K562 (cell line): ENCODE data around the gene TBC1D1. TPM values are rescaled to one million over a fixed set of nuclear protein-coding genes. Genes with fewer than 3 reads are reported as not detected.

Experiments used
- ATAC-seq: fragments of 200-7000 bp; cut with Tn5 transposase; 3 replicates; pipeline ENCODE4 v1.9.1; 2020; ENCODE audit warnings: moderate library complexity
- BruUV-seq: library from RNA; stranded (reverse); fragments of 400-500 nt; replicated peaks from 2 replicates; lab custom pipeline; 2021; lab: Mats Ljungman, UMichigan
- CTCF ChIA-PET: fragments of 300-600 bp; formaldehyde crosslinking; extraction: SDS; loops from one replicate; lab custom pipeline; 2021; ENCODE audit warnings: low intra/inter-chr PET ratio; lab: Yijun Ruan, JAX
- POLR2A ChIA-PET: fragments of 300-600, 350-650 bp; sonication (Branson Sonifier 250); formaldehyde crosslinking; extraction: SDS; loops from one replicate; lab custom pipeline; 2021; ENCODE audit warnings: antibody characterized with exemption, inconsistent platforms; lab: Yijun Ruan, JAX
- DNase-seq, 4 experiments: peaks; one replicate each; pipeline versions ENCODE4 v3.0.0 to v3.0.0-alpha.2; 2011 to 2018; ENCODE audit warnings: low spot score in 3 of 4, mixed read lengths in 3 of 4; ENCODE audit errors: extremely low read depth in 1 of 4
- FAIRE-seq: peaks from 2 replicates; lab custom pipeline; 2011; peaks lifted over from hg19 to GRCh38; lab: Jason Lieb, UNC
- H2AFZ ChIP-seq: 2 replicates; pipeline ENCODE4 v1.6.0; 2011; ENCODE audit warnings: low read depth, low read length, control low read depth, inconsistent platforms
- H3K27ac ChIP-seq: fragments of 200-600 bp; 3 replicates; pipeline ENCODE4 v1.8.0; 2011; ENCODE audit warnings: low read depth, mild to moderate bottlenecking, control low read depth, inconsistent platforms, low read length, moderate library complexity, mixed read lengths; ENCODE audit errors: extremely low read depth
- H3K27me3 ChIP-seq, 2 experiments: fragments of 300-600 bp in 1 of 2; 2 replicates in 1 of 2; 3 replicates in 1 of 2; pipeline versions ENCODE4 v1.6.0 to v1.8.0; 2011; ENCODE audit warnings: inconsistent platforms in 2 of 2, low read length in 2 of 2, mild to moderate bottlenecking in 1 of 2, mixed read lengths in 1 of 2, moderate library complexity in 1 of 2; ENCODE audit not compliant: control insufficient read depth in 2 of 2, insufficient read depth in 2 of 2
- H3K36me3 ChIP-seq: fragments of 300-600 bp; 3 replicates; pipeline ENCODE4 v1.8.0; 2011; ENCODE audit warnings: mild to moderate bottlenecking, low read length, inconsistent platforms; ENCODE audit not compliant: control insufficient read depth, insufficient read depth
- H3K4me1 ChIP-seq, 2 experiments: fragments of 200-600 bp in 1 of 2; replicated peaks in 1 of 2; 2 replicates in 1 of 2; 3 replicates in 1 of 2; pipeline versions ENCODE4 v1.5.1 to v1.8.0; 2011; ENCODE audit warnings: inconsistent platforms in 2 of 2, low read length in 2 of 2, mild to moderate bottlenecking in 1 of 2, mixed read lengths in 1 of 2, moderate library complexity in 1 of 2; ENCODE audit not compliant: control insufficient read depth in 2 of 2, insufficient read depth in 2 of 2
- H3K4me2 ChIP-seq: 2 replicates; pipeline ENCODE4 v1.6.1; 2011; ENCODE audit warnings: low read length, control low read depth, inconsistent platforms, mixed read lengths; ENCODE audit not compliant: insufficient read depth
- H3K4me3 ChIP-seq: fragments of 200-600 bp; sonication (generic), shearing (Covaris generic); 2 replicates; pipeline ENCODE4 v1.5.1; 2016; ENCODE audit warnings: control low read depth, inconsistent platforms
- H3K79me2 ChIP-seq: fragments of 200-600 bp; 3 replicates; pipeline ENCODE4 v1.8.0; 2011; ENCODE audit warnings: low read length, inconsistent platforms; ENCODE audit not compliant: control insufficient read depth, insufficient read depth
- H3K9ac ChIP-seq, 2 experiments: 2 replicates each; pipeline versions ENCODE4 v1.6.0 to v1.6.1; 2011; ENCODE audit warnings: low read depth in 2 of 2, low read length in 2 of 2, control low read depth in 1 of 2, inconsistent platforms in 1 of 2, mild to moderate bottlenecking in 1 of 2, mixed read lengths in 1 of 2; ENCODE audit not compliant: insufficient read depth in 1 of 2
- H3K9me1 ChIP-seq: one replicate; pipeline ENCODE4 v1.6.0; 2011; ENCODE audit warnings: inconsistent platforms, mild to moderate bottlenecking, low read length, moderate library complexity; ENCODE audit not compliant: control insufficient read depth, insufficient read depth
- H3K9me3 ChIP-seq: replicated peaks from 2 replicates; pipeline ENCODE4 v1.5.1; 2011; ENCODE audit warnings: low read depth, low read length, inconsistent platforms; ENCODE audit not compliant: control insufficient read depth, insufficient read depth
- H4K20me1 ChIP-seq: replicated peaks from 2 replicates; pipeline ENCODE4 v1.6.1; 2011; ENCODE audit warnings: low read length, inconsistent platforms, mixed read lengths; ENCODE audit not compliant: control insufficient read depth, insufficient read depth
- ARID3B ChIP-seq: fragments of 250-450 bp; sonication (Bioruptor Pico); IDR thresholded peaks from 2 replicates; pipeline ENCODE4 v1.4.0; 2020; ENCODE audit warnings: borderline replicate concordance
- CBX3 ChIP-seq, 2 experiments: IDR thresholded peaks; 1 replicate in 1 of 2; 2 replicates in 1 of 2; pipeline ENCODE4 v1.6.1; 2012; ENCODE audit warnings: inconsistent platforms in 2 of 2, low read length in 2 of 2, borderline replicate concordance in 1 of 2, control low read depth in 1 of 2
- KAT8 ChIP-seq: fragments of 450-650 bp; IDR thresholded peaks from 2 replicates; pipeline ENCODE4 v1.6.1; 2016; ENCODE audit warnings: low read depth, mild to moderate bottlenecking
- SP1 ChIP-seq: sonication (generic); formaldehyde crosslinking; IDR thresholded peaks from 2 replicates; pipeline ENCODE4 v1.8.1; 2022; ENCODE audit warnings: mild to moderate bottlenecking, missing genetic modification reagents
- ZBTB5 ChIP-seq: fragments of 450-650 bp; IDR thresholded peaks from 2 replicates; pipeline ENCODE4 v1.6.1; 2017; ENCODE audit warnings: antibody characterized with exemption
- ZBTB8A ChIP-seq: fragments of 450-650 bp; IDR thresholded peaks from 2 replicates; pipeline ENCODE4 v1.6.1; 2018; ENCODE audit warnings: mild to moderate bottlenecking, moderate library complexity; ENCODE audit not compliant: partially characterized antibody
- ZFX ChIP-seq: sonication (generic); formaldehyde crosslinking; IDR thresholded peaks from 2 replicates; pipeline ENCODE4 v1.8.0; 2022; ENCODE audit warnings: mild to moderate bottlenecking, missing genetic modification reagents, moderate library complexity
- ZNF551 ChIP-seq: fragments of 250-450 bp; sonication (Bioruptor Pico); IDR thresholded peaks from 2 replicates; pipeline ENCODE4 v1.5.0; 2021; ENCODE audit warnings: mild to moderate bottlenecking, moderate library complexity
- ZNF699 ChIP-seq: fragments of 250-450 bp; sonication (Bioruptor Pico); IDR thresholded peaks from 2 replicates; pipeline ENCODE4 v1.8.0; 2021; ENCODE audit warnings: mild to moderate bottlenecking, moderate library complexity; ENCODE audit not compliant: insufficient replicate concordance
- WGBS: fragments of 100-300 bp; shearing (Covaris generic); methylation state at CpG from one replicate; pipeline ENCODE4 v1.1.6; 2016; ENCODE audit warnings: low coverage, mixed read lengths; ENCODE audit not compliant: insufficient coverage; ENCODE audit errors: missing lambda C conversion rate; 5-methylcytosine and 5-hydroxymethylcytosine counted together
- in situ Hi-C: fragments of 300-500 bp; cut with MboI; formaldehyde crosslinking; loops from 4 replicates; pipeline ENCODE4 v1.15.0; 2018; ENCODE audit warnings: inconsistent platforms, mixed read lengths
- intact Hi-C: fragments of 100-400 bp; cut with micrococcal nuclease; formaldehyde crosslinking; loops from 2 replicates; pipeline ENCODE4 v1.14.2; 2022
- polyA plus RNA-seq, 8 experiments: library from polyadenylated mRNA; depleted of rRNA in 4 of 8; stranded (reverse) in 5 of 8; unstranded in 3 of 8; fragments of >200 nt; fragmentation: Nextera tagmentation in 2 of 8; fragmentation: Illumina TruSeq in 1 of 8; extraction: Ambion mirVana in 2 of 8; extraction: Trizol in 1 of 8; gene quantifications; 2 replicates each; pipeline versions ENCODE4 v1.2.1 to v1.2.3, GENCODE V29; 2011 to 2014; ENCODE audit warnings: inconsistent platforms in 1 of 8, missing spikeins in 1 of 8
- total RNA-seq, 7 experiments: library from RNA; depleted of rRNA in 6 of 7; stranded (reverse); fragments of >200 nt in 6 of 7; fragmentation: Illumina TruSeq in 2 of 7; extraction: Trizol in 2 of 7; gene quantifications; 2 replicates each; pipeline versions ENCODE4 v1.2.1 to v1.2.3, GENCODE V29; 2011 to 2021; ENCODE audit warnings: low replicate concordance in 1 of 7
- TF ChIP-seq, protein P1 (sequence below): sonication (generic); IDR thresholded peaks from 2 replicates; pipeline ENCODE4 v1.6.1; 2016
- TF ChIP-seq, protein P2 (sequence below): fragments of 450-650 bp; IDR thresholded peaks from 2 replicates; pipeline ENCODE4 v1.6.1; 2016; ENCODE audit warnings: mild to moderate bottlenecking
- TF ChIP-seq, protein P3 (sequence below): fragments of 250-450 bp; sonication (Bioruptor Pico); IDR thresholded peaks from 2 replicates; pipeline ENCODE4 v1.8.0; 2022; ENCODE audit warnings: inconsistent platforms, mild to moderate bottlenecking, moderate library complexity, borderline replicate concordance

Gene TBC1D1
- total and polyA plus RNA-seq, 9 of the 15 experiments (the other 6 are each of a cell fraction or from before 2014, with no cell fraction given) = 0.59 to 14.2 (median 8.8) TPM

- intact Hi-C loops = no loop called here
- in situ Hi-C loops = no loop called here
- ChIA-PET CTCF (no interaction called here), POLR2A (interaction anchor here (0.6 to 1.0 kb wide), 2 partner anchors 27 to 31 kb away, joined by 3 read pairs; no protein-coding TSS in a partner anchor)
- peaks cover 0 to 5% of the 10 kb centered on the region in 2 experiments; a peak in 2 of 5 replicates for H3K4me1 ChIP-seq
- FAIRE-seq (no peak), DNase-seq (no peak), ATAC-seq (no peak)
- H3K9me1 ChIP-seq = no peaks in the 10 kb centered on the region
- no peaks in the 10 kb centered on the region for H3K79me2 ChIP-seq
- no peak overlapping the region for H3K27ac ChIP-seq
- no peak overlapping the region for H3K4me3 ChIP-seq
- no peaks in the 10 kb centered on the region for H3K9me3 ChIP-seq
- peaks cover 8 to 17% of the 10 kb centered on the region in 2 experiments; a peak in 3 of 5 replicates for H3K27me3 ChIP-seq
- H3K4me2 ChIP-seq = no peak overlapping the region
- H4K20me1 ChIP-seq = no peaks in the 10 kb centered on the region
- H2AFZ ChIP-seq = no peak overlapping the region
- no peak for TF ChIP-seq CBX3 (IDR thresholded peaks at IDR 0.05; ENCODE audit: borderline replicate concordance in 1 of 2, low read length in 2 of 2)
- no peak for TF ChIP-seq ZNF699 (CRISPR knock-in tag)
- TF ChIP-seq ZFX (CRISPR knock-in tag) = no peak
- TF ChIP-seq ZBTB5 = no peak
- no peak for TF ChIP-seq ZNF551 (CRISPR knock-in tag)
- TF ChIP-seq, protein P1, sequence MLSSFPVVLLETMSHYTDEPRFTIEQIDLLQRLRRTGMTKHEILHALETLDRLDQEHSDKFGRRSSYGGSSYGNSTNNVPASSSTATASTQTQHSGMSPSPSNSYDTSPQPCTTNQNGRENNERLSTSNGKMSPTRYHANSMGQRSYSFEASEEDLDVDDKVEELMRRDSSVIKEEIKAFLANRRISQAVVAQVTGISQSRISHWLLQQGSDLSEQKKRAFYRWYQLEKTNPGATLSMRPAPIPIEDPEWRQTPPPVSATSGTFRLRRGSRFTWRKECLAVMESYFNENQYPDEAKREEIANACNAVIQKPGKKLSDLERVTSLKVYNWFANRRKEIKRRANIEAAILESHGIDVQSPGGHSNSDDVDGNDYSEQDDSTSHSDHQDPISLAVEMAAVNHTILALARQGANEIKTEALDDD = no peak
- TF ChIP-seq ZBTB8A = no peak
- no peak for TF ChIP-seq SP1 (CRISPR knock-in tag)
- TF ChIP-seq, protein P2, sequence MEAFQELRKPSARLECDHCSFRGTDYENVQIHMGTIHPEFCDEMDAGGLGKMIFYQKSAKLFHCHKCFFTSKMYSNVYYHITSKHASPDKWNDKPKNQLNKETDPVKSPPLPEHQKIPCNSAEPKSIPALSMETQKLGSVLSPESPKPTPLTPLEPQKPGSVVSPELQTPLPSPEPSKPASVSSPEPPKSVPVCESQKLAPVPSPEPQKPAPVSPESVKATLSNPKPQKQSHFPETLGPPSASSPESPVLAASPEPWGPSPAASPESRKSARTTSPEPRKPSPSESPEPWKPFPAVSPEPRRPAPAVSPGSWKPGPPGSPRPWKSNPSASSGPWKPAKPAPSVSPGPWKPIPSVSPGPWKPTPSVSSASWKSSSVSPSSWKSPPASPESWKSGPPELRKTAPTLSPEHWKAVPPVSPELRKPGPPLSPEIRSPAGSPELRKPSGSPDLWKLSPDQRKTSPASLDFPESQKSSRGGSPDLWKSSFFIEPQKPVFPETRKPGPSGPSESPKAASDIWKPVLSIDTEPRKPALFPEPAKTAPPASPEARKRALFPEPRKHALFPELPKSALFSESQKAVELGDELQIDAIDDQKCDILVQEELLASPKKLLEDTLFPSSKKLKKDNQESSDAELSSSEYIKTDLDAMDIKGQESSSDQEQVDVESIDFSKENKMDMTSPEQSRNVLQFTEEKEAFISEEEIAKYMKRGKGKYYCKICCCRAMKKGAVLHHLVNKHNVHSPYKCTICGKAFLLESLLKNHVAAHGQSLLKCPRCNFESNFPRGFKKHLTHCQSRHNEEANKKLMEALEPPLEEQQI = no peak
- TF ChIP-seq ARID3B (CRISPR knock-in tag) = no peak
- TF ChIP-seq, protein P3, sequence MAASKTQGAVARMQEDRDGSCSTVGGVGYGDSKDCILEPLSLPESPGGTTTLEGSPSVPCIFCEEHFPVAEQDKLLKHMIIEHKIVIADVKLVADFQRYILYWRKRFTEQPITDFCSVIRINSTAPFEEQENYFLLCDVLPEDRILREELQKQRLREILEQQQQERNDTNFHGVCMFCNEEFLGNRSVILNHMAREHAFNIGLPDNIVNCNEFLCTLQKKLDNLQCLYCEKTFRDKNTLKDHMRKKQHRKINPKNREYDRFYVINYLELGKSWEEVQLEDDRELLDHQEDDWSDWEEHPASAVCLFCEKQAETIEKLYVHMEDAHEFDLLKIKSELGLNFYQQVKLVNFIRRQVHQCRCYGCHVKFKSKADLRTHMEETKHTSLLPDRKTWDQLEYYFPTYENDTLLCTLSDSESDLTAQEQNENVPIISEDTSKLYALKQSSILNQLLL (CRISPR knock-in tag) = no peak
- TF ChIP-seq KAT8 = no peak
- no TSS peak for BruUV-seq
- WGBS = 1% methylated on average over 5 of the region's 5 CpGs
- no peak overlapping the region for H3K9ac ChIP-seq
- no peaks in the 10 kb centered on the region for H3K36me3 ChIP-seq
Observed at GRCh38 chr4:38150766-38151165, 259.9 kb downstream of the TBC1D1 start.
